PFSK-1 (cell line): ENCODE results near the gene LSAMP.

ENCODE experiments used
- FOXP2 ChIP-seq: optimal IDR thresholded peaks from 2 replicates; pipeline ENCODE3; 2011; ENCODE audit warnings: borderline replicate concordance, control low read depth, inconsistent platforms; ENCODE audit not compliant: insufficient read depth; ENCODE audit errors: extremely low read length, extremely low read depth
- POLR2AphosphoS5 ChIP-seq: IDR thresholded peaks from 2 replicates; pipeline ENCODE4 v1.6.1; 2012; ENCODE audit warnings: low read depth, mild to moderate bottlenecking, control low read depth, low read length, moderate library complexity
- REST ChIP-seq, 2 experiments: IDR thresholded peaks; 2 replicates each; pipeline versions ENCODE4 v1.6.1 to v1.8.0; 2011 to 2012; ENCODE audit warnings: low read depth in 2 of 2, low read length in 2 of 2, control low read depth in 1 of 2, inconsistent platforms in 1 of 2, mild to moderate bottlenecking in 1 of 2, moderate library complexity in 1 of 2; ENCODE audit not compliant: insufficient read depth in 1 of 2
- SIN3A ChIP-seq: IDR thresholded peaks from 2 replicates; pipeline ENCODE4 v1.6.1; 2012; ENCODE audit warnings: mild to moderate bottlenecking, low read length, moderate library complexity, borderline replicate concordance; ENCODE audit not compliant: insufficient read depth
- TAF1 ChIP-seq: IDR thresholded peaks from 2 replicates; pipeline ENCODE4 v1.6.1; 2012; ENCODE audit warnings: low read length, control low read depth, borderline replicate concordance; ENCODE audit not compliant: insufficient read depth

Gene LSAMP

GRCh38 chr3:116291141-116291540, 154.1 kb downstream of the LSAMP start:
- no peak for TF ChIP-seq FOXP2
- no peak for TF ChIP-seq SIN3A
- TF ChIP-seq REST (IDR thresholded peaks at IDR 0.05; ENCODE audit: insufficient read depth in 1 of 2, low read depth in 2 of 2, low read length in 2 of 2), result no peak
- TF ChIP-seq TAF1, result no peak
- no peak for TF ChIP-seq POLR2AphosphoS5

- TF ChIP-seq SIN3A (no peak), FOXP2 (no peak), POLR2AphosphoS5 (no peak), TAF1 (no peak), REST (IDR thresholded peaks at IDR 0.05; ENCODE audit: insufficient read depth in 1 of 2, low read depth in 2 of 2, low read length in 2 of 2) (no peak)
Measured at GRCh38 chr3:116288485-116288884, 156.8 kb downstream of the LSAMP start.

GRCh38 chr3:116285781-116286421, 159.4 kb downstream of the LSAMP start:
- TF ChIP-seq FOXP2 (no peak), SIN3A (no peak), REST (IDR thresholded peaks at IDR 0.05; ENCODE audit: insufficient read depth in 1 of 2, low read depth in 2 of 2, low read length in 2 of 2) (no peak), TAF1 (no peak), POLR2AphosphoS5 (no peak)

- TF ChIP-seq POLR2AphosphoS5, result no peak
- no peak for TF ChIP-seq FOXP2
- no peak for TF ChIP-seq SIN3A
- TF ChIP-seq TAF1, result no peak
- no peak for TF ChIP-seq REST (IDR thresholded peaks at IDR 0.05; ENCODE audit: insufficient read depth in 1 of 2, low read depth in 2 of 2, low read length in 2 of 2)
Measured at GRCh38 chr3:116281313-116282143, 163.8 kb downstream of the LSAMP start.
